SJSA1 (cell line): Measurements from ENCODE around the gene NDC1. TPM values are rescaled to one million over a fixed set of nuclear protein-coding genes. Genes with fewer than 3 reads are reported as not detected.
"Not testable (repeated sequence)": the region's sequence is repeated elsewhere in the genome, so short reads cannot be mapped to it uniquely, and the experiment has no call there.

Source experiments
- DNase-seq, 2 experiments: peaks; one replicate each; pipeline ENCODE4 v3.0.0-alpha.2; 2015 to 2020; ENCODE audit warnings: low spot score in 2 of 2, low read depth in 1 of 2
- H3K27ac ChIP-seq: fragments of 250-450 bp; sonication (Bioruptor Pico); 2 replicates; pipeline ENCODE4 v1.5.1; 2020; ENCODE audit warnings: mild to moderate bottlenecking, moderate library complexity
- H3K27me3 ChIP-seq: fragments of 250-450 bp; sonication (Bioruptor Pico); replicated peaks from 2 replicates; pipeline ENCODE4 v1.5.1; 2020; ENCODE audit warnings: mild to moderate bottlenecking, moderate library complexity
- H3K36me3 ChIP-seq: fragments of 250-450 bp; sonication (Bioruptor Pico); 2 replicates; pipeline ENCODE4 v1.5.1; 2020; ENCODE audit warnings: mild to moderate bottlenecking
- H3K4me1 ChIP-seq: fragments of 250-450 bp; sonication (Bioruptor Pico); replicated peaks from 2 replicates; pipeline ENCODE4 v1.6.1; 2021; ENCODE audit warnings: mild to moderate bottlenecking
- H3K4me3 ChIP-seq: fragments of 250-450 bp; sonication (Bioruptor Pico); 2 replicates; pipeline ENCODE4 v1.5.1; 2020; ENCODE audit warnings: mild to moderate bottlenecking
- H3K9me3 ChIP-seq: fragments of 250-450 bp; sonication (Bioruptor Pico); replicated peaks from 2 replicates; pipeline ENCODE4 v1.5.1; 2020; ENCODE audit warnings: mild to moderate bottlenecking
- total RNA-seq: library from RNA; depleted of rRNA; stranded (reverse); fragments of >200 nt; shearing (Covaris generic); gene quantifications from 2 replicates; pipeline ENCODE4 v1.2.3, GENCODE V29; 2014

NDC1 gene
- total RNA-seq, 1 experiment from 2014 or later = 65.0 TPM

- DNase-seq = no peak
- peaks cover 43% of the 10 kb centered on the region for H3K36me3 ChIP-seq
- H3K27ac ChIP-seq = no peak overlapping the region
- H3K4me1 ChIP-seq = peaks cover 46% of the 10 kb centered on the region
- H3K9me3 ChIP-seq = no peaks in the 10 kb centered on the region
- no peaks in the 10 kb centered on the region for H3K27me3 ChIP-seq
- no peak overlapping the region for H3K4me3 ChIP-seq
These were observed 68.3 kb downstream of the NDC1 start for GRCh38 chr1:53769780-53770179.

DNA sequence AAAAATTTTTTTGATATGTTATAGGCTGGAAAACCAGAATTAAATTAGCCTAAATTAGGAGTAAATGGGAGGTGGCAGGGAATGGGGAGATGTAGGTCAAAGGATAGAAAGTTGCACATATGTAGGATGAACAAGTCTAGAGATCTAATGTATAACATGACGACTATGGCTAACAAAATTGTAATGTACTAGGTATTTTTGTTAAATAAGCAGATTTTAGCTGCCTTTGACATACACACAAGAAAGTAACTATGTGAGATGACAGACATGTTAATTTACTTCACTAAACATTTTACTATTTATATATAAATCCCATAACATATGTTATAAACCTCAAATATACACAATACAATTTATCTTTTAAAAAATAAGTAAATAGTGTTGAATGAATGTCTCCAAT lies 68.9 kb downstream of the NDC1 start:
- peaks cover 43% of the 10 kb centered on the region for H3K36me3 ChIP-seq
- H3K27ac ChIP-seq = no peak overlapping the region
- no peak for DNase-seq
- H3K4me1 ChIP-seq = peaks cover 46% of the 10 kb centered on the region
- no peaks in the 10 kb centered on the region for H3K27me3 ChIP-seq
- no peaks in the 10 kb centered on the region for H3K9me3 ChIP-seq
- no peak overlapping the region for H3K4me3 ChIP-seq

GRCh38 chr1:53766831-53767405 lies 71.2 kb downstream of the NDC1 start:
- H3K9me3 ChIP-seq = no peaks in the 10 kb centered on the region
- peaks cover 37% of the 10 kb centered on the region for H3K4me1 ChIP-seq
- no peaks in the 10 kb centered on the region for H3K27me3 ChIP-seq
- DNase-seq = peak in 1 of 2 experiments; percentile 61
- no peak overlapping the region for H3K4me3 ChIP-seq
- H3K27ac ChIP-seq = peak overlapping the region; percentile 57
- peaks cover 39% of the 10 kb centered on the region for H3K36me3 ChIP-seq

DNA sequence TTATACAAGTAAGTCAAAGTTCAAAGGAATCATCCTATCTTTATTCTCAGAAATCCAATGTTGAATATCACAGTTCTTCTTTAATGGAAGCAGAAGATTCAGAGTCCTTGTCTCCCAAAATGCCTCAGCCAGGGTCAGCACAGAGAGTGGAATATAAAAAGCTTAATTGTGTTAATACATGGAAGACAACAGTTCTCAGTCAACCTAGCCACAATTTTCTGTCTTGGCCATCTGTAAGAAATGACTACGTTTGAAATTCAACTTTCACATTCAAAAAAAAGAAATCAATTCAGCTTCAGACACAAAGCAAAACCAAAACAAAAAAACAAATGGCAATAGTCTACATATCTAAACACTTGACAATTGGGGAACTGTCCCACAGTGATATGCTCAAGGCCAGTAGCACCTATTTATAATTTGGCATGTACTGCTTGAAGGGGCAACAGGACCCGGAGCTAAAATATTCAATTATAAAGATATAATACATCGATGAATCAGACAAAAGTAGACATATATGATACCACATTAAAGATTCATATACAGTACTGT lies 71.8 kb downstream of the NDC1 start:
- no peak for DNase-seq
- peak overlapping the region; percentile 57 for H3K27ac ChIP-seq

DNA sequence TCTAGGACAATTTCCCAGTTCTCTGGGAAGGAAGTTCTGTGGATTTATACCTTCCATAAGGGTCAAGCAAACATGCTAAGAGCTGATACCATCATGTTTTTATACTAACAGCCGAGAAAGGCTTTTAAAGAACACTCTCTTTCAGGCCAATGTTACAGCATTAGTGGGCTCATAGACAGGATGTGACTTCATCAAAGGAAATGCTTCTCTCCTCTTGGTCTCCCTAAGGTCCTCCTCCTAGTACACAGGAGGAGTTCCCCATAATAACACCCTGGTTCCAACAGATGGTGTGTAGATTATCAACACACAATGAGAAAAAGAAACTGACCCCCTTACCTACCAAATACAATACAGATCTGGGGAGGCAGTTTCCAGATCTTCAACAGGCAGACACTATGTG lies 72.4 kb downstream of the NDC1 start:
- peaks cover 33% of the 10 kb centered on the region for H3K36me3 ChIP-seq
- DNase-seq = peak in 1 of 2 experiments; percentile 54

More for the DNA sequence above, 71.8 kb downstream of the NDC1 start:
- no peaks in the 10 kb centered on the region for H3K9me3 ChIP-seq
- H3K36me3 ChIP-seq = peaks cover 39% of the 10 kb centered on the region
- H3K27me3 ChIP-seq = no peaks in the 10 kb centered on the region
- H3K4me1 ChIP-seq = peaks cover 34% of the 10 kb centered on the region
- no peak overlapping the region for H3K4me3 ChIP-seq

GRCh38 chr1:53763911-53764310 lies 74.2 kb downstream of the NDC1 start:
- Histone ChIP-seq H3K36me3 (peaks cover 25% of the 10 kb centered on the region), H3K4me1 (peaks cover 32% of the 10 kb centered on the region), H3K27me3 (no peaks in the 10 kb centered on the region), H3K4me3 (no peak overlapping the region), H3K9me3 (no peaks in the 10 kb centered on the region), H3K27ac (no peak overlapping the region)
- DNase-seq = no peak

More for the DNA sequence above, 72.4 kb downstream of the NDC1 start:
- H3K4me3 ChIP-seq = no peak overlapping the region
- peaks cover 32% of the 10 kb centered on the region for H3K4me1 ChIP-seq
- peak overlapping the region; percentile 57 for H3K27ac ChIP-seq
- no peaks in the 10 kb centered on the region for H3K27me3 ChIP-seq
- H3K9me3 ChIP-seq = no peaks in the 10 kb centered on the region

- DNase-seq = no peak
- Histone ChIP-seq H3K36me3 (peaks cover 21% of the 10 kb centered on the region), H3K4me3 (no peak overlapping the region), H3K4me1 (peaks cover 32% of the 10 kb centered on the region), H3K27me3 (no peaks in the 10 kb centered on the region), H3K9me3 (no peaks in the 10 kb centered on the region), H3K27ac (no peak overlapping the region)
These were observed 74.6 kb downstream of the NDC1 start for GRCh38 chr1:53763461-53763860.

- not testable (repeated sequence) for H3K9me3 ChIP-seq, H3K36me3 ChIP-seq, DNase-seq, H3K4me3 ChIP-seq, H3K4me1 ChIP-seq, H3K27me3 ChIP-seq, H3K27ac ChIP-seq
These were observed 77.6 kb downstream of the NDC1 start for GRCh38 chr1:53760497-53760896.

DNA sequence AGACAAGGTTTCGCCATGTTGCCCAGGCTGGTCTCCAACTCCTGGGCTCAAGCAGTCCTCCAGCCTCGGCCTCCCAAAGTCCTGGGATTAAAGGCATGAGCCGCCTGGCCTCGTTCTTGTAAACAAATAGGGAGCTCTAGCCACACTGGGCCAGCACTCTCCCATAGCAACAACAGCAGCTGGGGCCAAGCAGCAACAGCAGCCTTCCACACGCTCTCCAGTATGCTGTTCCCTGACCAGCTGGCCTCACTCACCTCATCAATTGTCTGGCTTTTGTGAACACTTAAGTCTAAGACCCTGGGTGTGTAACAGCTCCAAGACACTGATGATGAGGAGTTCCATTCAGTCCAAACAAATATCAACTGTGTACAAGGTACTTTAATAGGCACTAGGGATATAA lies 82.2 kb downstream of the NDC1 start:
- no peaks in the 10 kb centered on the region for H3K36me3 ChIP-seq
- no peaks in the 10 kb centered on the region for H3K9me3 ChIP-seq
- no peaks in the 10 kb centered on the region; the same call in 1 of the 2 replicates for H3K27me3 ChIP-seq
- no peaks in the 10 kb centered on the region for H3K4me1 ChIP-seq
- no peak overlapping the region for H3K4me3 ChIP-seq
- H3K27ac ChIP-seq = no peak overlapping the region
- DNase-seq = no peak

- Histone ChIP-seq H3K36me3 (no peaks in the 10 kb centered on the region), H3K27me3 (no peaks in the 10 kb centered on the region; the same call in 1 of the 2 replicates), H3K27ac (no peak overlapping the region), H3K4me3 (no peak overlapping the region), H3K4me1 (no peaks in the 10 kb centered on the region), H3K9me3 (no peaks in the 10 kb centered on the region)
- peak; percentile 58 to 60 for DNase-seq
These were observed 83.4 kb downstream of the NDC1 start for GRCh38 chr1:53754484-53755312.

DNA sequence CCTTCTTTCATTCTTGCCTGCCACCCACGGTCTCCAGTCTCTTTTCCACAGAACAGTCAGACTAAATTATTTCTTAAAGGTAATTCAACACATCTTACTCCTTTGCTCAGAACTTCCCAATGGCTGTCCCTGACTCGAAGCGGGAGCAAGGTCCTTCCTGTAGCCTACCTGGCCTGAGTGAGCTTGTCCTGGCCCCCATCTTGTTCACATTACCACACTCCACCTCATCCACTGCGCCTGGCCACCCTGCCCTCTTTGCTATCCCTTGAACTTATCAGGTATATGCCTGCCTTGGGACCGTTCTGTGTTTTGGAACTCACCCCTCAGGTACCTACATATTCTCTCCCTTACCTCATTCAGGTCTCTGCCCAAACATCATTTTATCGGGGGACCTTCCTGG lies 85.8 kb downstream of the NDC1 start:
- H3K9me3 ChIP-seq = no peaks in the 10 kb centered on the region
- H3K27me3 ChIP-seq = no peaks in the 10 kb centered on the region; the same call in 1 of the 2 replicates
- H3K4me1 ChIP-seq = no peaks in the 10 kb centered on the region
- H3K36me3 ChIP-seq = no peaks in the 10 kb centered on the region
- no peak for DNase-seq
- no peak overlapping the region for H3K4me3 ChIP-seq
- H3K27ac ChIP-seq = no peak overlapping the region

- Histone ChIP-seq H3K27me3 (no peaks in the 10 kb centered on the region), H3K9me3 (0 out of 2 replicates have a peak, but pooled peaks cover 5% of the 10 kb centered on the region), H3K4me1 (no peaks in the 10 kb centered on the region), H3K27ac (no peak overlapping the region), H3K4me3 (no peak overlapping the region), H3K36me3 (no peaks in the 10 kb centered on the region)
- DNase-seq = no peak
These were observed 90.3 kb downstream of the NDC1 start for GRCh38 chr1:53747841-53748240.

DNA sequence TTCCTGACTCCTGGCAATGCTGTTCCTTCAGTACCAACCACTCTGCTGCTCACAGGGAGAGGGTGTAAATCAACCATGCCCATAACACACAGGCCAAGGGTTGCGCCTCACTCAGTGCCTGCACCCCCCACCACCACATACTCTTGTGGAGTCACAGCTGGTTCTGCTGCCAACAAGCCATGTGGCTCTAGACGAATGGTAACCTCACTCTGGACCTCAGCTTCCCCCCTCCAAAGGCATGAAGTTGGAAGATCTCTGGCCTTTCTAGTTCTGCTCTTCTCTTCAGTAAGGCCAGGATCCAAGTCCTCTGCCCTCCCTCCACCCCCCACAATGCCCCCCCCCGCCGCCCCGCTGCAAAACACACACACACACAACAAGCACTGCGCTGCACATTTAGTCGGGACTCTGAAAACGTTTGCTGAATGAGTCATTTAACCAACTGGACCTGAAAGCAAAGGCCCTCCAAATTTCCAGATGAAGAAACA lies 97.4 kb downstream of the NDC1 start:
- 0 out of 2 replicates have a peak, but pooled peaks cover 5% of the 10 kb centered on the region for H3K9me3 ChIP-seq
- H3K36me3 ChIP-seq = 0 out of 2 replicates have a peak, but pooled peaks cover 4% of the 10 kb centered on the region
- H3K4me1 ChIP-seq = peaks cover 35% of the 10 kb centered on the region
- H3K27ac ChIP-seq = peak overlapping the region; percentile 61
- H3K27me3 ChIP-seq = no peaks in the 10 kb centered on the region
- peak; percentile 75 for DNase-seq
- H3K4me3 ChIP-seq = no peak overlapping the region
